Measurements from ENCODE around the gene APOBR. TPM values are rescaled to one million over a fixed set of nuclear protein-coding genes. Genes with fewer than 3 reads are reported as not detected.
A peak's percentile ranks its signal among the peaks of the same experiment; 100 is the strongest.

The APOBR gene
- total and polyA plus RNA-seq, 2 of the 13 experiments (the other 11 are each of a cell fraction or from before 2014, with no cell fraction given) = 0.03 TPM; not detected in 1

- no peak for TF ChIP-seq ZNF704 (CRISPR knock-in tag; IDR thresholded peaks at IDR 0.05; ENCODE audit: borderline replicate concordance)
- no peak for TF ChIP-seq ZNF552 (CRISPR knock-in tag; IDR thresholded peaks at IDR 0.05; ENCODE audit: borderline replicate concordance)
- no peak for TF ChIP-seq ZNF260 (CRISPR knock-in tag; IDR thresholded peaks at IDR 0.05; ENCODE audit: borderline replicate concordance, low read depth)
- no peak for TF ChIP-seq HNRNPL (IDR thresholded peaks at IDR 0.05; ENCODE audit: low read depth, low read length)
- no peak for TF ChIP-seq ATM (IDR thresholded peaks at IDR 0.05; ENCODE audit: borderline replicate concordance)
- TF ChIP-seq HMGXB4 (CRISPR knock-in tag; IDR thresholded peaks at IDR 0.05; ENCODE audit: borderline replicate concordance in 1 of 2, low read depth in 1 of 2) = peak in 1 of 2 experiments; percentile 22; a peak in 2 of 4 replicates
- no peak for TF ChIP-seq KDM6A (CRISPR knock-in tag; IDR thresholded peaks at IDR 0.05; ENCODE audit: low read depth)
- 0 out of 2 replicates have a peak, but pooled peaks have one; percentile 25 for TF ChIP-seq POGZ (CRISPR knock-in tag; IDR thresholded peaks at IDR 0.05)
- peak; percentile 27 for TF ChIP-seq ZNF225 (CRISPR knock-in tag; IDR thresholded peaks at IDR 0.05)
- TF ChIP-seq PAF1 (CRISPR knock-in tag; IDR thresholded peaks at IDR 0.05) = no peak
- no peak for TF ChIP-seq CSRNP1 (CRISPR knock-in tag; IDR thresholded peaks at IDR 0.05)
- no peak for TF ChIP-seq SETDB1 (CRISPR knock-in tag; IDR thresholded peaks at IDR 0.05; ENCODE audit: borderline replicate concordance)
- no peak for TF ChIP-seq ZNF564 (CRISPR knock-in tag; IDR thresholded peaks at IDR 0.05)
- 0 out of 2 replicates have a peak, but pooled peaks have one; percentile 30 for TF ChIP-seq REL (CRISPR knock-in tag; conservative IDR thresholded peaks at IDR 0.05)
- TF ChIP-seq PBX2 (CRISPR knock-in tag; IDR thresholded peaks at IDR 0.05) = no peak; the same call in 1 of the 2 replicates
- no peak for TF ChIP-seq DZIP1 (CRISPR knock-in tag; IDR thresholded peaks at IDR 0.05)
- TF ChIP-seq ZNF317 (CRISPR knock-in tag; IDR thresholded peaks at IDR 0.05) = 0 out of 2 replicates have a peak, but pooled peaks have one; percentile 18
- TF ChIP-seq ZNF781 (CRISPR knock-in tag; IDR thresholded peaks at IDR 0.05; ENCODE audit: borderline replicate concordance, not compliant biosample characterization) = peak; percentile 40
Observed at GRCh38 chr16:28538733-28539596, 44.5 kb downstream of the APOBR start, which contains the start of gene NUPR1 (continued).

Measured in HepG2 (cell line).